H1 (cell line): ENCODE results near the gene HILPDA. TPM values are rescaled to one million over a fixed set of nuclear protein-coding genes. Genes with fewer than 3 reads are reported as not detected.

Experiments
- ATF2 ChIP-seq: IDR thresholded peaks from 2 replicates; pipeline ENCODE4 v1.6.1; 2012; ENCODE audit warnings: low read length, inconsistent platforms
- BACH1 ChIP-seq: IDR thresholded peaks from 2 replicates; pipeline ENCODE4 v1.6.1; 2012; ENCODE audit warnings: low read length, improper control_type of control experiment
- CBX8 ChIP-seq: fragments of 300-800, 300-1000 bp; sonication (generic); IDR thresholded peaks from 2 replicates; pipeline ENCODE4 v1.7.1; 2016; ENCODE audit warnings: low read depth, low read length, borderline replicate concordance
- CHD1 ChIP-seq: IDR thresholded peaks from 2 replicates; pipeline ENCODE4 v1.6.1; 2012; ENCODE audit warnings: low read depth, low read length, improper control_type of control experiment
- CHD2 ChIP-seq: IDR thresholded peaks from 2 replicates; pipeline ENCODE4 v1.6.1; 2012; ENCODE audit warnings: low read length, improper control_type of control experiment
- EZH2 ChIP-seq: fragments of 200-600 bp; sonication (generic); IDR thresholded peaks from 2 replicates; pipeline ENCODE4 v1.7.1; 2012; ENCODE audit warnings: low read depth, mild to moderate bottlenecking, moderate library complexity, low read length, inconsistent platforms; ENCODE audit not compliant: severe bottlenecking
- FOSL1 ChIP-seq: IDR thresholded peaks from 2 replicates; pipeline ENCODE4 v1.6.1; 2011; ENCODE audit warnings: mild to moderate bottlenecking, low read depth, low read length, moderate library complexity; ENCODE audit not compliant: insufficient read depth
- GTF2F1 ChIP-seq: IDR thresholded peaks from 2 replicates; pipeline ENCODE4 v1.6.1; 2012; ENCODE audit warnings: low read depth, low read length, improper control_type of control experiment, borderline replicate concordance
- HDAC2 ChIP-seq, 2 experiments: fragments of 300-600 bp in 1 of 2; sonication (generic) in 1 of 2; IDR thresholded peaks; 2 replicates each; pipeline ENCODE4 v1.6.1; 2011 to 2012; ENCODE audit warnings: low read depth in 2 of 2, low read length in 2 of 2, mild to moderate bottlenecking in 2 of 2, moderate library complexity in 2 of 2, borderline replicate concordance in 1 of 2, inconsistent platforms in 1 of 2
- JUND ChIP-seq: IDR thresholded peaks from 2 replicates; pipeline ENCODE4 v1.6.1; 2011; ENCODE audit warnings: mild to moderate bottlenecking, improper control_type of control experiment, low read length
- MAFK ChIP-seq: IDR thresholded peaks from 2 replicates; pipeline ENCODE4 v1.6.1; 2012; ENCODE audit warnings: low read depth, mild to moderate bottlenecking, improper control_type of control experiment, low read length
- POU5F1 ChIP-seq: IDR thresholded peaks from 2 replicates; pipeline ENCODE4 v1.6.1; 2011; ENCODE audit warnings: low read depth, mild to moderate bottlenecking, low read length, moderate library complexity
- RNF2 ChIP-seq: fragments of 200-900, 300-1000 bp; sonication (generic); IDR thresholded peaks from 2 replicates; pipeline ENCODE4 v1.7.1; 2016; ENCODE audit warnings: borderline replicate concordance, low read depth, mild to moderate bottlenecking, antibody characterized with exemption, low read length; ENCODE audit not compliant: poor library complexity, severe bottlenecking; ENCODE audit errors: missing control alignments
- SAP30 ChIP-seq: fragments of 300-600 bp; sonication (generic); IDR thresholded peaks from 2 replicates; pipeline ENCODE4 v1.7.1; 2012; ENCODE audit warnings: low read length, moderate library complexity, mild to moderate bottlenecking, inconsistent platforms; ENCODE audit not compliant: insufficient read depth, insufficient replicate concordance
- SIRT6 ChIP-seq: IDR thresholded peaks from one replicate; pipeline ENCODE4 v1.7.1; 2012; ENCODE audit warnings: low read length, inconsistent platforms
- SIX5 ChIP-seq: IDR thresholded peaks from 2 replicates; pipeline ENCODE4 v1.6.1; 2011; ENCODE audit warnings: mild to moderate bottlenecking, low read depth, low read length
- SP1 ChIP-seq: IDR thresholded peaks from 2 replicates; pipeline ENCODE4 v1.6.1; 2011; ENCODE audit warnings: low read depth, low read length
- SP2 ChIP-seq: IDR thresholded peaks from 2 replicates; pipeline ENCODE4 v1.6.1; 2012; ENCODE audit warnings: mild to moderate bottlenecking, low read length, inconsistent platforms
- SP4 ChIP-seq: IDR thresholded peaks from 2 replicates; pipeline ENCODE4 v1.6.1; 2012; ENCODE audit warnings: low read length, inconsistent platforms
- SRF ChIP-seq: IDR thresholded peaks from 2 replicates; pipeline ENCODE4 v1.6.1; 2011; ENCODE audit warnings: mild to moderate bottlenecking, low read depth, low read length, moderate library complexity
- SUZ12 ChIP-seq: fragments of 200-600 bp; sonication (generic); IDR thresholded peaks from 2 replicates; pipeline ENCODE4 v1.6.1; 2012; ENCODE audit warnings: mild to moderate bottlenecking, inconsistent platforms, low read length, moderate library complexity, mixed read lengths
- TCF12 ChIP-seq: IDR thresholded peaks from 2 replicates; pipeline ENCODE4 v1.6.1; 2011; ENCODE audit warnings: low read depth, mild to moderate bottlenecking, low read length
- YY1 ChIP-seq: IDR thresholded peaks from 2 replicates; pipeline ENCODE4 v1.6.1; 2011; ENCODE audit warnings: low read depth, mild to moderate bottlenecking, low read length
- polyA plus RNA-seq, 7 experiments: library from polyadenylated mRNA; depleted of rRNA in 3 of 7; stranded (reverse) in 5 of 7; unstranded in 2 of 7; fragments of >200 nt in 5 of 7; fragments of 200-250 nt in 2 of 7; gene quantifications; 1 replicate in 5 of 7; 2 replicates in 1 of 7; 4 replicates in 1 of 7; pipeline versions ENCODE4 v1.2.1 to v1.2.3, GENCODE V29; 2011 to 2013; ENCODE audit warnings: missing spikeins in 2 of 7, mixed read lengths in 2 of 7
- total RNA-seq: library from RNA; stranded (reverse); fragmentation: NEBNext Ultra II Directional; extraction: Animal tissue kit (Norgen Biotek cat#: 25700); gene quantifications from 2 replicates; pipeline ENCODE4 v1.2.1, GENCODE V29; 2021

HILPDA gene
- total and polyA plus RNA-seq, 2 of the 8 experiments (the other 6 are each of a cell fraction or from before 2014, with no cell fraction given), result 35.6 to 80.0 TPM

- TF ChIP-seq ATF2, result no peak
- TF ChIP-seq GTF2F1, result peak; percentile 93; the same call in 1 of the 2 replicates
- 0 out of 2 replicates have a peak, but pooled peaks have one; percentile 4 for TF ChIP-seq TCF12
- TF ChIP-seq SRF, result no peak
- no peak for TF ChIP-seq EZH2
- no peak for TF ChIP-seq MAFK
- no peak for TF ChIP-seq SP2
- no peak for TF ChIP-seq SIRT6
- no peak for TF ChIP-seq SAP30
- no peak for TF ChIP-seq SIX5
- no peak for TF ChIP-seq CHD2
- no peak for TF ChIP-seq SP1
- TF ChIP-seq JUND, result no peak
- no peak for TF ChIP-seq POU5F1
- peak; percentile 82 for TF ChIP-seq BACH1
- TF ChIP-seq HDAC2 (IDR thresholded peaks at IDR 0.05; ENCODE audit: borderline replicate concordance in 1 of 2, low read depth in 2 of 2, low read length in 2 of 2), result 0 out of 4 replicates have a peak, but pooled peaks of 1 of the 2 experiments have one; percentile 67
- TF ChIP-seq RNF2, result no peak
- no peak for TF ChIP-seq SP4
- TF ChIP-seq CBX8, result no peak
- no peak for TF ChIP-seq FOSL1
- TF ChIP-seq YY1, result no peak
- peak; percentile 37; the same call in 1 of the 2 replicates for TF ChIP-seq SUZ12
- TF ChIP-seq CHD1, result no peak
Measured at GRCh38 chr7:128455543-128456254, at the start of gene HILPDA (continued).
